ENCODE measurements around the gene SCN8A.
"Not testable (repeated sequence)": the region's sequence is repeated elsewhere in the genome, so short reads cannot be mapped to it uniquely, and the experiment has no call there.

Gene SCN8A

DNA sequence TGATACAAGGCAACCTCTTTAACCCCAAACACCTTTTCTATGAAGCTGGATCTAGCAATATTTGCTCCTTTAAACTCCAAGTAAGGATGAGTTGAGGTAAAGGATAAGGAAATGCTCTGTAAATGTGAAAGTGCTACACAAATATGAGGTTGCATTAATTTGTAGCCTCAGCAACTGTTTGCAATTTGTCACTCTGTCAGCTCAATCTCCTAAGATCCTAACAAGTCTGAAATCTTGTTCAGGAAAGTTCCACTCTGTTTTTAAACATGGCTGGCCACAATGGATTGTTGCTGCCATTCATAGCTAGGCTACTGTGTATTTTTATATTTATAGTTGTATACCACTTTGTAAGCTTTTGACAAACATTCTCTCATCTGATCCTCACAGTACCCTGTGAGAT is 51.3 kb downstream of the SCN8A start:
- peaks cover 2 to 5% of the 10 kb centered on the region in 2 donors for H3K9me3 ChIP-seq (ENCODE audit: control insufficient read depth in 2 of 2, low read length in 2 of 2)
- no peak overlapping the region for H3K27ac ChIP-seq (ENCODE audit: low read length)
- no peak overlapping the region for H3K9ac ChIP-seq (ENCODE audit: low read length in 2 of 2)
- no peak overlapping the region for H3K4me3 ChIP-seq (ENCODE audit: low read length in 2 of 2)
- H3K4me1 ChIP-seq (ENCODE audit: control insufficient read depth, insufficient read depth, low read length), result no peaks in the 10 kb centered on the region
- no peaks in the 10 kb centered on the region for H3K36me3 ChIP-seq (ENCODE audit: control insufficient read depth in 2 of 2, insufficient read depth in 2 of 2, low read length in 2 of 2)
- H3K27me3 ChIP-seq (ENCODE audit: control insufficient read depth in 1 of 2, insufficient read depth in 2 of 2, low read length in 2 of 2), result no peaks in the 10 kb centered on the region

- no peak overlapping the region for H3K27ac ChIP-seq (ENCODE audit: low read length)
- no peaks in the 10 kb centered on the region for H3K27me3 ChIP-seq (ENCODE audit: control insufficient read depth in 1 of 2, insufficient read depth in 2 of 2, low read length in 2 of 2)
- no peak overlapping the region for H3K4me3 ChIP-seq (ENCODE audit: low read length in 2 of 2)
- H3K36me3 ChIP-seq (ENCODE audit: control insufficient read depth in 2 of 2, insufficient read depth in 2 of 2, low read length in 2 of 2), result no peaks in the 10 kb centered on the region
- no peaks in the 10 kb centered on the region for H3K9me3 ChIP-seq (ENCODE audit: control insufficient read depth in 2 of 2, low read length in 2 of 2)
- no peaks in the 10 kb centered on the region for H3K4me1 ChIP-seq (ENCODE audit: control insufficient read depth, insufficient read depth, low read length)
- H3K9ac ChIP-seq (ENCODE audit: low read length in 2 of 2), result no peak overlapping the region
Measured at GRCh38 chr12:51643951-51644350, 52.9 kb downstream of the SCN8A start.

DNA sequence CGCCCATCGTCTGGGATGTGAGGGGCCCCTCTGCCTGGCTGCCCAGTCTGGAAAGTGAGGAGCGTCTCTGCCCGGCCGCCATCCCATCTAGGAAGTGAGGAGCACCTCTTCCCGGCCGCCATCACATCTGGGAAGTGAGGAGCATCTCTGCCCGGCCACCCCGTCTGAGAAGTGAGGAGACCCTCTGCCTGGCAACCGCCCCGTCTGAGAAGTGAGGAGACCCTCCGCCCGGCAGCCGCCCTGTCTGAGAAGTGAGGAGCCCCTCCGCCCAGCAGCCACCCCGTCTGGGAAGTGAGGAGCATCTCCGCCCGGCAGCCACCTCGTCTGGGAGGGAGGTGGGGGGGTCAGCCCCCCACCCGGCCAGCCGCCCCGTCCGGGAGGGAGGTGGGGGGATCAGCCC is 53.7 kb downstream of the SCN8A start:
- not testable (repeated sequence) for H3K4me3 ChIP-seq (ENCODE audit: low read length in 2 of 2); H3K27ac ChIP-seq (ENCODE audit: low read length); H3K4me1 ChIP-seq (ENCODE audit: control insufficient read depth, insufficient read depth, low read length); H3K27me3 ChIP-seq (ENCODE audit: control insufficient read depth in 1 of 2, insufficient read depth in 2 of 2, low read length in 2 of 2); H3K9me3 ChIP-seq (ENCODE audit: control insufficient read depth in 2 of 2, low read length in 2 of 2); H3K36me3 ChIP-seq (ENCODE audit: control insufficient read depth in 2 of 2, insufficient read depth in 2 of 2, low read length in 2 of 2); H3K9ac ChIP-seq (ENCODE audit: low read length in 2 of 2)

DNA sequence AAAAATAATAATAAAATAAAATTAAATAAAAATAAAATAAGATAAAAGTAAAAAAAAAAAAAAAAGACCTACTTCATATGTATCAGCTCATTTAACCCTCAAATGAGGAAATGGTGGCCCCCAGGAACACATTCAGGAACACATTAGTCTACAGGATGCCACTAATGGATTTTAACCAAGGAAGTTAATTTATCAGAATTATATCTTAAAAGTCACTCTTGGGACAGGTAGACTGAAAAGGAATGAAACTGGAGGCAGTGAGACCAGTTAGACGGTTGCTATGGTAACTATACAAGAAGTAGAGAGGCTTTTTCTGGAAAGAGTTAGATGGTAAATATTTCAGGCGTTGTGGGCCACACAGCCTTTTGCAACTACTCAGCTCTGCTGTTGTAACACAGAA is 54.9 kb downstream of the SCN8A start:
- no peak overlapping the region for H3K9ac ChIP-seq (ENCODE audit: low read length in 2 of 2)
- no peaks in the 10 kb centered on the region for H3K27me3 ChIP-seq (ENCODE audit: control insufficient read depth in 1 of 2, insufficient read depth in 2 of 2, low read length in 2 of 2)
- H3K4me1 ChIP-seq (ENCODE audit: control insufficient read depth, insufficient read depth, low read length), result no peaks in the 10 kb centered on the region
- peaks cover 0 to 4% of the 10 kb centered on the region in 2 donors for H3K9me3 ChIP-seq (ENCODE audit: control insufficient read depth in 2 of 2, low read length in 2 of 2)
- no peak overlapping the region for H3K4me3 ChIP-seq (ENCODE audit: low read length in 2 of 2)
- no peaks in the 10 kb centered on the region for H3K36me3 ChIP-seq (ENCODE audit: control insufficient read depth in 2 of 2, insufficient read depth in 2 of 2, low read length in 2 of 2)
- no peak overlapping the region for H3K27ac ChIP-seq (ENCODE audit: low read length)

- Histone ChIP-seq H3K27ac (ENCODE audit: low read length) (no peak overlapping the region), H3K9ac (ENCODE audit: low read length in 2 of 2) (no peak overlapping the region), H3K36me3 (ENCODE audit: control insufficient read depth in 2 of 2, insufficient read depth in 2 of 2, low read length in 2 of 2) (no peaks in the 10 kb centered on the region), H3K9me3 (ENCODE audit: control insufficient read depth in 2 of 2, low read length in 2 of 2) (peaks cover 0 to 4% of the 10 kb centered on the region in 2 donors), H3K4me3 (ENCODE audit: low read length in 2 of 2) (no peak overlapping the region), H3K4me1 (ENCODE audit: control insufficient read depth, insufficient read depth, low read length) (no peaks in the 10 kb centered on the region), H3K27me3 (ENCODE audit: control insufficient read depth in 1 of 2, insufficient read depth in 2 of 2, low read length in 2 of 2) (no peaks in the 10 kb centered on the region)
Measured at GRCh38 chr12:51647647-51648046, 56.6 kb downstream of the SCN8A start.

GRCh38 chr12:51653431-51653830 is 62.4 kb downstream of the SCN8A start:
- H3K4me1 ChIP-seq (ENCODE audit: control insufficient read depth, insufficient read depth, low read length), result no peaks in the 10 kb centered on the region
- no peaks in the 10 kb centered on the region for H3K27me3 ChIP-seq (ENCODE audit: control insufficient read depth in 1 of 2, insufficient read depth in 2 of 2, low read length in 2 of 2)
- H3K9ac ChIP-seq (ENCODE audit: low read length in 2 of 2), result no peak overlapping the region

DNA sequence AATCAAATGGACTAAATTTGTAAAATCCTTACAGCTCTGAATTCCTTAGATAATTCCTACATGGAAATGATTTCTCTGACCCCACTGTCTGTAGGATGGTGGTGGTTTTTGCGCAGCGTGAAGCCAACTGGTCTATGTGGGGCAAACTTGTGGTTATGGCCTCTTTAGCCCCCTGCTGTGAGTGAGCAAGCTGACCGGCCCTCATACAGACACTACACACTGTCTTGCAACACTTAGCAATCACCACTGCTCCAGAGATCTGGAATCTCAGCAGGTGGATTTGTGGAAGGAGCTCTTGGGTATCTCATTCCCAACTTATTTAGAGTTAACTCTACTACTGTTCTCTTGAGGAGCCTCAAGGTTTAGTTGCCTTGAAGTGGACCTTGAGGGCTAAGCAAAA is 70.2 kb downstream of the SCN8A start:
- Histone ChIP-seq H3K9me3 (ENCODE audit: control insufficient read depth in 2 of 2, low read length in 2 of 2) (no peaks in the 10 kb centered on the region), H3K36me3 (ENCODE audit: control insufficient read depth in 2 of 2, insufficient read depth in 2 of 2, low read length in 2 of 2) (no peaks in the 10 kb centered on the region), H3K4me1 (ENCODE audit: control insufficient read depth, insufficient read depth, low read length) (no peaks in the 10 kb centered on the region), H3K9ac (ENCODE audit: low read length in 2 of 2) (no peak overlapping the region), H3K27ac (ENCODE audit: low read length) (no peak overlapping the region), H3K27me3 (ENCODE audit: control insufficient read depth in 1 of 2, insufficient read depth in 2 of 2, low read length in 2 of 2) (no peaks in the 10 kb centered on the region), H3K4me3 (ENCODE audit: low read length in 2 of 2) (no peak overlapping the region)

More at GRCh38 chr12:51653431-51653830, 62.4 kb downstream of the SCN8A start:
- no peak overlapping the region for H3K27ac ChIP-seq (ENCODE audit: low read length)
- peaks cover 0 to 4% of the 10 kb centered on the region in 2 donors for H3K9me3 ChIP-seq (ENCODE audit: control insufficient read depth in 2 of 2, low read length in 2 of 2)
- no peak overlapping the region for H3K4me3 ChIP-seq (ENCODE audit: low read length in 2 of 2)
- no peaks in the 10 kb centered on the region for H3K36me3 ChIP-seq (ENCODE audit: control insufficient read depth in 2 of 2, insufficient read depth in 2 of 2, low read length in 2 of 2)

- H3K27ac ChIP-seq (ENCODE audit: low read length), result no peak overlapping the region
- H3K4me3 ChIP-seq (ENCODE audit: low read length in 2 of 2), result no peak overlapping the region
- no peaks in the 10 kb centered on the region for H3K36me3 ChIP-seq (ENCODE audit: control insufficient read depth in 2 of 2, insufficient read depth in 2 of 2, low read length in 2 of 2)
- H3K4me1 ChIP-seq (ENCODE audit: control insufficient read depth, insufficient read depth, low read length), result no peaks in the 10 kb centered on the region
- no peak overlapping the region for H3K9ac ChIP-seq (ENCODE audit: low read length in 2 of 2)
- H3K9me3 ChIP-seq (ENCODE audit: control insufficient read depth in 2 of 2, low read length in 2 of 2), result no peaks in the 10 kb centered on the region
- no peaks in the 10 kb centered on the region for H3K27me3 ChIP-seq (ENCODE audit: control insufficient read depth in 1 of 2, insufficient read depth in 2 of 2, low read length in 2 of 2)
Measured at GRCh38 chr12:51661836-51662235, 70.8 kb downstream of the SCN8A start.

- H3K4me3 ChIP-seq (ENCODE audit: low read length in 2 of 2), result no peak overlapping the region
- no peaks in the 10 kb centered on the region for H3K4me1 ChIP-seq (ENCODE audit: control insufficient read depth, insufficient read depth, low read length)
- no peak overlapping the region for H3K27ac ChIP-seq (ENCODE audit: low read length)
- H3K36me3 ChIP-seq (ENCODE audit: control insufficient read depth in 2 of 2, insufficient read depth in 2 of 2, low read length in 2 of 2), result no peaks in the 10 kb centered on the region
- no peaks in the 10 kb centered on the region for H3K9me3 ChIP-seq (ENCODE audit: control insufficient read depth in 2 of 2, low read length in 2 of 2)
- no peaks in the 10 kb centered on the region for H3K27me3 ChIP-seq (ENCODE audit: control insufficient read depth in 1 of 2, insufficient read depth in 2 of 2, low read length in 2 of 2)
- H3K9ac ChIP-seq (ENCODE audit: low read length in 2 of 2), result no peak overlapping the region
Measured at GRCh38 chr12:51662728-51663154, 71.7 kb downstream of the SCN8A start.

- Histone ChIP-seq H3K27ac (ENCODE audit: low read length) (no peak overlapping the region), H3K27me3 (ENCODE audit: control insufficient read depth in 1 of 2, insufficient read depth in 2 of 2, low read length in 2 of 2) (no peaks in the 10 kb centered on the region), H3K4me3 (ENCODE audit: low read length in 2 of 2) (no peak overlapping the region), H3K9me3 (ENCODE audit: control insufficient read depth in 2 of 2, low read length in 2 of 2) (no peaks in the 10 kb centered on the region), H3K4me1 (ENCODE audit: control insufficient read depth, insufficient read depth, low read length) (no peaks in the 10 kb centered on the region), H3K9ac (ENCODE audit: low read length in 2 of 2) (no peak overlapping the region), H3K36me3 (ENCODE audit: control insufficient read depth in 2 of 2, insufficient read depth in 2 of 2, low read length in 2 of 2) (no peaks in the 10 kb centered on the region)
Measured at GRCh38 chr12:51663390-51663789, 72.4 kb downstream of the SCN8A start.

DNA sequence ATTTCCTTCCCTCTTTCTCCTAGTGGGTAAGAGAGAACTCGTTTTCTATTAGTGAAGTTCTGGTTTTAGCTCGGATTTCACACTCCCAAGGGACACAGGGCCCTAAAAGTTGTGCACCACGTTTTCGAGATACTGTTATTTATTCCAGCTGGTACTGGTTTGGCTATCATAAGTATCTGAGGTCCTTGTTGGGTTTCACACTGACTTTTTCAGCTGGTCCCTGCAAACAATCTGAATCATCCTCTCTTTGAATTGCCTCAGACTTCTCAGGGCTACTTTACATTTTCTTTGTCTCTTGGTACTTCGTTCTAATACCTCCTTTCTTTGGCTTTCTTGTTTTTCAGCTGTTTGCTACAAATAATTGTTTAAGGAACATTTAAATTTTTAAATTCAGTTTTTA is 75.7 kb downstream of the SCN8A start:
- Histone ChIP-seq H3K27ac (ENCODE audit: low read length) (no peak overlapping the region), H3K36me3 (ENCODE audit: control insufficient read depth in 2 of 2, insufficient read depth in 2 of 2, low read length in 2 of 2) (no peaks in the 10 kb centered on the region), H3K4me3 (ENCODE audit: low read length in 2 of 2) (no peak overlapping the region), H3K4me1 (ENCODE audit: control insufficient read depth, insufficient read depth, low read length) (no peaks in the 10 kb centered on the region), H3K27me3 (ENCODE audit: control insufficient read depth in 1 of 2, insufficient read depth in 2 of 2, low read length in 2 of 2) (no peaks in the 10 kb centered on the region), H3K9me3 (ENCODE audit: control insufficient read depth in 2 of 2, low read length in 2 of 2) (no peaks in the 10 kb centered on the region), H3K9ac (ENCODE audit: low read length in 2 of 2) (no peak overlapping the region)
